ENCODE results near the gene TNFRSF6B. TPM values are rescaled to one million over a fixed set of nuclear protein-coding genes. Genes with fewer than 3 reads are reported as not detected.

The TNFRSF6B gene
- total and polyA plus RNA-seq, 9 donors, result 0.55 to 2.4 (median 1.4) TPM

DNA sequence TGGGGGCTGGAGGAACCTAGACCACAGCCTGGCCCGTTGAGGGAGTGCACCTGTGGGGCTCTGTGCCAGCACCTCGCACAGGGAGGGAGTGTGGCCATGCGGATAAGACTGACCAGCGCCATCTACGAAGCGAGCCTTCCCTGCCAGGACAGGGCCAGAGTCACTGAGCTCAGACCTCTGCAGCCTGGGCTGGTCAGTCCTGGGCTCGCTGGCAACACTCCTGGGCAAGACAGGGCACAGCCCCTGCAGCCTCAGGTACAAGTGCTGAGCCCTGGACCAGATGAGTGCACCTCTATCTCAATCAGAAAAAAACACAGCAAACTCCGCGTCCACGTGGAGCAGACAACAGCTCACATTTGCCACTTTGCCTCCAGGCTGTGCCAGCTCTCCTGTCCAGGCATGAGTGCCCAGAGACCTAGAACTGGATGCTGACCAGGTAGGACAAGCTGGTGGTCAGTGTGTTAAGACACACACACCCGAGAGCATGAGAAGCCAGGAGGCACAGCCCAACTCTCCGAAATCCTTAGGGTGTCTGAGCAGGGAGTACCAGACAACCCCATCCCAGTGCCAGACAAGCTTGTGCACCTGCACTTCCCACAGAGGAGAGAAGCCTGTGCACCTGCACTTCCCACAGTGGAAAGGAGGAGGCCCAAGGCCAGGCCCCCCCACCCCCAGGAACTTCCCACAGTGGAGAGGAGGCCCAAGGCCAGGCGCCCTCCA is 6.5 kb downstream of the TNFRSF6B start:
- Histone ChIP-seq H3K27me3 (ENCODE audit: control insufficient read depth, insufficient read depth, low read length) (no peaks in the 10 kb centered on the region), H3K4me3 (ENCODE audit: low read length) (no peak overlapping the region), H3K9me3 (replicated peaks; ENCODE audit: control insufficient read depth, low read depth, low read length) (no peaks in the 10 kb centered on the region), H3K4me1 (ENCODE audit: control insufficient read depth, insufficient read depth, low read length) (peaks cover 30% of the 10 kb centered on the region), H3K36me3 (ENCODE audit: control insufficient read depth, insufficient read depth, low read length) (peaks cover 42% of the 10 kb centered on the region), H3K27ac (ENCODE audit: low read length) (no peak overlapping the region)
- 63% methylated on average over 12 of the region's 13 CpGs for WGBS (ENCODE audit: insufficient coverage)
- peak; percentile 12 for DNase-seq

DNA sequence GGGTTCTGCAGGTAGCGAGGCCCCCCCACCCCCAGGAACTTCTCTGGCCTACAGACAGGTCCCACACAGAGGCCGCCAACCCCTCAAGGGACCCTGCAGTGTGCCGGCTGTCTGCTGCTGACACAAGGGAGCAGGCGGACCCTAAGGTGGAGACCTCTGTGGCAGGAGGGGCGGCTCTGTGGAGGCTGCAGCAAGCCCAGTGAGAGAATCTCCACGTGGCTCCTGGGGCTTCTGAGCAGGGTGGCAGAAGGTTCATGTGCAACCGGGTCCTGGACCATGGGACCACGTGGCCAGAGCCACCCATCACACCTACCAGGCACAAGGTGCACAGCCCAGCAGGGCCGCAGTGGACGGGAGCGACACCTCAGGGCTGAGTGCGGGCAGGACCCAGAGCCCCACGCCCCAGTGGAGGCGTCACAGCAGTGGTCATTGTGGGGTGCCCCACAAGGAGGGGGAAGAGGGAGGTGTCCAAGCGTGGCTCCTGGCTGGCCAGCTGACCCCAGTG is 7.1 kb downstream of the TNFRSF6B start:
- WGBS (ENCODE audit: insufficient coverage), result 74% methylated on average over 8 of the region's 15 CpGs
- Histone ChIP-seq H3K27ac (ENCODE audit: low read length) (no peak overlapping the region), H3K36me3 (ENCODE audit: control insufficient read depth, insufficient read depth, low read length) (peaks cover 42% of the 10 kb centered on the region), H3K27me3 (ENCODE audit: control insufficient read depth, insufficient read depth, low read length) (no peaks in the 10 kb centered on the region), H3K9me3 (replicated peaks; ENCODE audit: control insufficient read depth, low read depth, low read length) (no peaks in the 10 kb centered on the region), H3K4me3 (ENCODE audit: low read length) (no peak overlapping the region), H3K4me1 (ENCODE audit: control insufficient read depth, insufficient read depth, low read length) (peaks cover 29% of the 10 kb centered on the region)
- DNase-seq, result no peak

DNA sequence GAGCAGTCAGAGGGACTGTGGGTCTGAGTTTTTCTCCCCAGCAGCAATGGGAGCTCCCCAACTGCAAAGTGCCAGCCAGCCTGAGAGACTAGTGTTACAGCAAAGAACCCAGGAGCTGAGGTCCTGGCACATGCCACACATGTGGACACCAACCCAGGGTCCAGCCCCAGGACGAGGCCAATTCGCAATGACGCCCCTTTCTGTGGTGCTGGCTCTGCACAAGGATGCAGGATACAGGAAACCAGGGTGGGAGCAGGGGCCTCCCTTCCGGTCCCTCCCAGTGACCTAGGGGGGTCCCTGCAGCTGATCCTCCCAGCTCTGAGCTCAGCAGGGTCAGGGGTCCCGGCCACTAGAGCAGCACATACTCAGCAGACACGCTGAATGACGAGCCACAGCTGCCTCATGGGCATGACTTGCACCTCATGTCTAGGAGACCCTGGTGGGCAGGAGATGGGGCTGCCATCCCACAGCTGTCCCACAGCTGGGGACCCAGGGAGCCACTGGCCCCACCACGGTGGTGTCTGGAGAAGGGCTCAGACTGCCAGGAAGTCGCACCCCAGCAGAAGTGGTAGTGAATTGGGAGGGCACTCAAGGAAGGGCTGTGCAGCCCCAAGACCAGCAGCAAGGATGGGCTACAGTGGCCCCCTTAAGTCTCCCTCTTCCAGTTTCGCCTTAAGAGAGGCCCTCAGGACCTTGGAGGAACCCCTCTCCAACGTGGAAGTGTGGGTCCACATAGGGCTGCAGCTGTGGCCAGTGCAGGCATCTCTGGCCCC is 7.7 kb downstream of the TNFRSF6B start:
- WGBS (ENCODE audit: insufficient coverage), result 90% methylated on average over 10 of the region's 11 CpGs
- no peak overlapping the region for H3K4me3 ChIP-seq (ENCODE audit: low read length)
- no peaks in the 10 kb centered on the region for H3K9me3 ChIP-seq (replicated peaks; ENCODE audit: control insufficient read depth, low read depth, low read length)
- no peaks in the 10 kb centered on the region for H3K27me3 ChIP-seq (ENCODE audit: control insufficient read depth, insufficient read depth, low read length)
- H3K36me3 ChIP-seq (ENCODE audit: control insufficient read depth, insufficient read depth, low read length), result peaks cover 46% of the 10 kb centered on the region
- H3K4me1 ChIP-seq (ENCODE audit: control insufficient read depth, insufficient read depth, low read length), result peaks cover 29% of the 10 kb centered on the region
- H3K27ac ChIP-seq (ENCODE audit: low read length), result no peak overlapping the region
- DNase-seq, result peak; percentile 4

DNA sequence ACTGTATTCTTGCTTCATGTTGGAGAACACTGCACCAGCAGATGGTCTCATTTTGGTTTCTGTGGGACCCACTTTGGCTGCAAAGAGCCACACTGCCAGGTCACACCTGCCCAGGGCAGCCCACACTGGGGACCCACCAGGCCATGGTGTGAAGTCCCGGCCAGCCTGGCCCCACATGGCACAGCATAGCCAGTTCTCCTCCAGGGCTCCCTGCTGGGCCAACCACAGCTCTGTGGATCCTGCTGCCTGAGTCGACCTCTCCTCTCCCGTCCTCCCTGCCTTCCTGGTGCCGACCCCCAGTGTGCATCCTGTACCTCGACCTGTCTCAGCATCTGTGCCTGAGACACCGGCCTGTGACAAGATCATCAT is 8.3 kb downstream of the TNFRSF6B start:
- Histone ChIP-seq H3K4me1 (ENCODE audit: control insufficient read depth, insufficient read depth, low read length) (peaks cover 23% of the 10 kb centered on the region), H3K27me3 (ENCODE audit: control insufficient read depth, insufficient read depth, low read length) (no peaks in the 10 kb centered on the region), H3K4me3 (ENCODE audit: low read length) (no peak overlapping the region), H3K27ac (ENCODE audit: low read length) (no peak overlapping the region), H3K36me3 (ENCODE audit: control insufficient read depth, insufficient read depth, low read length) (peaks cover 51% of the 10 kb centered on the region), H3K9me3 (replicated peaks; ENCODE audit: control insufficient read depth, low read depth, low read length) (no peaks in the 10 kb centered on the region)
- DNase-seq, result no peak
- 80% methylated on average over 6 of the region's 6 CpGs for WGBS (ENCODE audit: insufficient coverage)

DNA sequence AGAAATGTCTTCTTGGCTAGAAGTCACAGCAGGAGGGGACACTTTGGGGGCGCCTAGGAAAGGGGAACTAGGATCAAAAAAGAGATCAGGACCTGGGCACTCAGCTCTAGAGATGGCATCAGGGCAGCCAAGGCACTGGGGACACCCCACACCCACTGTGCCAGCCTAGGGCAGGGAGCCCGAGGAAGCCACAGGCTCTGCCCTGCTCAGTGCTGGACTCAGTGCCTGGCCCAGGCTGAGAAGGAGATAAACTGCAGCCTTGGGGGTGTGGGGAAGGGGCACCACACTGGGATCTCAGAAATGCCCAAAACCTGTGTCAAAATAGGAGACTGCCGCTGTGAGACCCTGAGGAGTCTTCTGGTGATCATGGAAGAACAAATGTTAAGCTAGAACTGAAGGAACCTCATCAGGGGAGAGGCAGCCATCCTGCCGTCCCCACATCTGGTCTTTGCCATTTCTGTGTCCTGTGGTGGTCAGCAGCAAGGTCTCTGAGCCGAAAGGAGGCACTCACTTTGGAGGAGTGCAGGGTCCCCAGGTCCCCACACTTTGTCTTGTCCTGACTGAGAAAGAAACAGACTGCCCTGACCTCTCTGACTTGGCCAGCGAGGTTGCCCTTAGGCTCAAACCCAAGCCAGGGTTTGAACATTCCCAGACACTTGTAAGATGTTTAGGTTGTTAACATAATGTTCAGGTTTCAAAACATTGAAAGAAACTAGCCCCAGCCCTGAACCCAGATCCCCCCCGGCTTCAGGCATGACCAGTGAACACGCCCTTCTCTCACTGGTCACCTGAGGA is 9.0 kb downstream of the TNFRSF6B start:
- Histone ChIP-seq H3K27ac (ENCODE audit: low read length) (no peak overlapping the region), H3K9me3 (replicated peaks; ENCODE audit: control insufficient read depth, low read depth, low read length) (no peaks in the 10 kb centered on the region), H3K4me3 (ENCODE audit: low read length) (no peak overlapping the region), H3K36me3 (ENCODE audit: control insufficient read depth, insufficient read depth, low read length) (peaks cover 53% of the 10 kb centered on the region), H3K27me3 (ENCODE audit: control insufficient read depth, insufficient read depth, low read length) (no peaks in the 10 kb centered on the region), H3K4me1 (ENCODE audit: control insufficient read depth, insufficient read depth, low read length) (peaks cover 18% of the 10 kb centered on the region)
- WGBS (ENCODE audit: insufficient coverage), result 91% methylated on average over 8 of the region's 8 CpGs
- DNase-seq, result no peak

DNA sequence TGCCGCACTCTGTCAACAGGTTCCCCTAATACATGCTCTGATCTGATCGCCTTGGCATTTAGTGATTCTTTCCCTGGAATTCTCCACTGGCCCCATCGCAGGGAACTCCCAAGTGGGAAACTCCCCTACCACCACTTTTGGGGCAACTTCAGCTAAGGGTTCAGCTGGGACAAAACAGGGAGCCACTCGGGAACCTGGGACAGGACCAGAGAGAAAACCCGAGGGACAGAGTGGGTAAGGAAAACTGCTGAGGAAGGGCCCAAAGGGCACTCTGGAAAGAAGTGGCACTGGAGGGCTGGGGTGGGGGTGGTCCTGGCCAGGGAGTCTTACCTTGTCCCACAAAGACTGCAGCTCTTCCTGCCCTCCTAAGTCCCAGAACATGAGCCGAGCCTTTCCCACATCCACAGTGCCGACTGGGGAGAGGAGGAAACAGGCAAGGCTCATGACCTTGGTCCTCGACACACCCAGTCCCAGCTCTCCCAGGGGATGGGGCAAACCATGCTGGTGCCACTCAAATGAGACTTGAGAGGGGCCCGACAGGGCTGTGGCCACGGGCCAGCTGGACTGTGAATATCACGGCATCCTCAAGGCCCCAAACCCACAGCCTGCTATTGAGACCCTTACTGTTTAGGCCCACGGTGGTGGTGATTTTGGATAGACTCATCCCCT is 9.7 kb downstream of the TNFRSF6B start:
- DNase-seq, result no peak
- no peaks in the 10 kb centered on the region for H3K27me3 ChIP-seq (ENCODE audit: control insufficient read depth, insufficient read depth, low read length)
- H3K36me3 ChIP-seq (ENCODE audit: control insufficient read depth, insufficient read depth, low read length), result peaks cover 57% of the 10 kb centered on the region
- H3K4me3 ChIP-seq (ENCODE audit: low read length), result peak overlapping the region; percentile 82
- no peaks in the 10 kb centered on the region for H3K9me3 ChIP-seq (replicated peaks; ENCODE audit: control insufficient read depth, low read depth, low read length)
- no peak overlapping the region for H3K27ac ChIP-seq (ENCODE audit: low read length)
- H3K4me1 ChIP-seq (ENCODE audit: control insufficient read depth, insufficient read depth, low read length), result peaks cover 18% of the 10 kb centered on the region
- 85% methylated on average over 6 of the region's 12 CpGs for WGBS (ENCODE audit: insufficient coverage)

DNA sequence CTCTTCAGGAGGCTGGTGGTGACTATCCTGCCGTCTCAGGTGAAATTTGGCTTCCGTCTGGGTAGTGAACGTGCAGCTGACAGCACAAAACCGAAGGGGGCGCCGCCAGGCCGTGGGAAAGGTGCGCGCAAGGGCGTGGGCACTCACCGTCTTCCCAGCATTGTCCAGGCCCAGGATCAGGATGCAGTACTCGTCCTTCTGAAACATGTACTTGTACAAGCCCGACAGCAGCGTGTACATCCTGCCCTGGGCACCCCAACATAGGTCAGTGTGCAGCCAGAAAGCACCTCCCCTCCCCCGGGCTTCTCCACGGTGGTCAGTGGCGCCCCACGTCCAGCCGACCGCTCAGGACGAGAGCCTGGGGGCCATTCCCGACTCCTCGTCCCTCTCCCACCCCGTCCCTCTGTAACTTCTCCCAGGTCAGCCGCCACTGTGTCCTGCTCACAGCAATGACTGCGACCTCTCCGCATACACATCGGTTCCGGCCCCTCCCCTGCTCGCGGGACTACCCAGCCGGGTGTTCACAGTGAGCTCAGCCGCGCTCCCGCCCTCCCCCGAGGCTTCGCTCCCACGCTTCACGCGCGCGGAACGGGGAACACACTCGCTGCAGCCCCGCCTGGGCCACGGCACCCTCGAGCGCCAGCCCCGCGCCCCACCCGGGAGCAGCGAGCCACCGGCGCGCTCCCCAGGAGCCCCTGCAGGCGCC is 10.6 kb downstream of the TNFRSF6B start:
- peaks cover 59% of the 10 kb centered on the region for H3K36me3 ChIP-seq (ENCODE audit: control insufficient read depth, insufficient read depth, low read length)
- 3% methylated on average over 56 of the region's 56 CpGs for WGBS (ENCODE audit: insufficient coverage)
- DNase-seq, result peak; percentile 39

DNA sequence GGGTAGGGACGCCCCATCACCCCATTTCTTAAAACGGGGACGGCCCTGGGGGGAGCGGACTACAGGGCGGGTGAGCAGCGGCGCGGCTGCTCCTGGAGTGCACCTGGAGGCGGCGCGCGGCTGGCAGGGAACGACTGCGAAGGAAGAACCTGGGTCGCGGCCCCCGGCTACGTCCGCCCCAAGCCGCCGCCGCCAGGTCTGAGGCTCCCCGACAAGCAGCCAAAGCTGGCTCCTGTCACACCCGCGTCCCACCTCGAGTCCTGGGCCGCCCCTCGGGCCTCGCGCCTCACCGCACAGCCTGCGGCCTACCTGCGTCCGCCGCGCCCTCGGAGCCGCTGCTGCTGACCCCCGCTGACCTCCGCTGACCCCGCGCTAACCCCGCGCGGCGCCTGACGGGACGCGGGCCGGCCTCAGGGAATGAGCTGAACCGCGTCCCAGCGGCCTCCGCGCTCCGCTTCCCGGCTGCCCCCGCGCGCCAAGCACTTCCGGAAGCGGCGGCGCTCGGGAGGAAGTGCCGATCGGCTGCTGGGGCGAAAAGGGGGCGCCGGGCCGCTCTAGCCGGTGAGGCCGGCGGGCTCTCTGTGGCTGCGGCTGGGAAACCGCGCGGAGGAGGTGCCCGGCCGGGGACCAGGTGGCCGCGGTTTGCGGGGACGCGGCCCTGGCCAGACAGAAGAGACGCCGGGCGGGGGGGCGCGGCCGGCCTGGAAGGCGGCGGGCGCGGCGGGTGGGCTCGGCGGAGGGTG is 11.3 kb downstream of the TNFRSF6B start, which contains the start of the genes ARFRP1 and ZGPAT:
ARFRP1 (minus strand) TSS at position 419 of the 743 bp plus-strand sequence. CDS start 885 bp downstream, outside the sequence.
ZGPAT (plus strand) TSS at position 482 of the 743 bp plus-strand sequence. CDS start 542 bp downstream, outside the sequence.
- under 1% methylated on average over 98 of the region's 98 CpGs for WGBS (ENCODE audit: insufficient coverage)
- Histone ChIP-seq H3K36me3 (ENCODE audit: control insufficient read depth, insufficient read depth, low read length) (peaks cover 64% of the 10 kb centered on the region), H3K27me3 (ENCODE audit: control insufficient read depth, insufficient read depth, low read length) (no peaks in the 10 kb centered on the region), H3K4me3 (ENCODE audit: low read length) (peak within 1 kb of the TSS; percentile 82), H3K9me3 (replicated peaks; ENCODE audit: control insufficient read depth, low read depth, low read length) (no peaks in the 10 kb centered on the region), H3K4me1 (ENCODE audit: control insufficient read depth, insufficient read depth, low read length) (peaks cover 18% of the 10 kb centered on the region), H3K27ac (ENCODE audit: low read length) (peak within 1 kb of the TSS; percentile 72)
- peak; percentile 94 for DNase-seq

More for the DNA sequence above, 10.6 kb downstream of the TNFRSF6B start:
- Histone ChIP-seq H3K27me3 (ENCODE audit: control insufficient read depth, insufficient read depth, low read length) (no peaks in the 10 kb centered on the region), H3K4me1 (ENCODE audit: control insufficient read depth, insufficient read depth, low read length) (peaks cover 18% of the 10 kb centered on the region), H3K27ac (ENCODE audit: low read length) (peak overlapping the region; percentile 72), H3K9me3 (replicated peaks; ENCODE audit: control insufficient read depth, low read depth, low read length) (no peaks in the 10 kb centered on the region), H3K4me3 (ENCODE audit: low read length) (peak overlapping the region; percentile 82)

Data from muscle of leg (tissue), 11 donors.